ENCODE data around the gene WSCD2.

Gene WSCD2

GRCh38 chr12:108109504-108109903, 19.6 kb upstream of the WSCD2 start:
- H3K4me1 ChIP-seq, result peaks cover 0 to 28% (median 16%) of the 10 kb centered on the region in 4 donors
- no peak overlapping the region for H3K27ac ChIP-seq
- no peaks in the 10 kb centered on the region for H3K9me3 ChIP-seq
- DNase-seq, result no peak
- H3K4me3 ChIP-seq, result no peak overlapping the region
- no peaks in the 10 kb centered on the region for H3K27me3 ChIP-seq
- TF ChIP-seq CTCF (IDR thresholded peaks at IDR 0.05), result no peak
- no peaks in the 10 kb centered on the region for H3K36me3 ChIP-seq
- intact Hi-C loops (cut with DNase I; ENCODE audit: low total_unique reads), result no loop called here

GRCh38 chr12:108109954-108110353, 19.1 kb upstream of the WSCD2 start:
- Histone ChIP-seq H3K27me3 (no peaks in the 10 kb centered on the region), H3K36me3 (no peaks in the 10 kb centered on the region), H3K4me1 (peaks cover 0 to 31% (median 16%) of the 10 kb centered on the region in 4 donors), H3K9me3 (no peaks in the 10 kb centered on the region), H3K27ac (no peak overlapping the region), H3K4me3 (no peak overlapping the region)
- intact Hi-C loops (cut with DNase I; ENCODE audit: low total_unique reads), result no loop called here
- no peak for TF ChIP-seq CTCF (IDR thresholded peaks at IDR 0.05)
- no peak for DNase-seq

GRCh38 chr12:108110844-108111243, 18.2 kb upstream of the WSCD2 start:
- Histone ChIP-seq H3K27ac (no peak overlapping the region), H3K4me1 (peaks cover 0 to 40% (median 20%) of the 10 kb centered on the region in 4 donors), H3K9me3 (no peaks in the 10 kb centered on the region), H3K27me3 (no peaks in the 10 kb centered on the region), H3K4me3 (no peak overlapping the region), H3K36me3 (no peaks in the 10 kb centered on the region)
- DNase-seq, result no peak
- intact Hi-C loops (cut with DNase I; ENCODE audit: low total_unique reads), result no loop called here
- no peak for TF ChIP-seq CTCF (IDR thresholded peaks at IDR 0.05)

- Histone ChIP-seq H3K36me3 (no peaks in the 10 kb centered on the region), H3K27ac (peak overlapping the region; percentile 25 to 63), H3K4me1 (peaks cover 0 to 51% (median 24%) of the 10 kb centered on the region in 4 donors), H3K4me3 (no peak overlapping the region), H3K9me3 (no peaks in the 10 kb centered on the region), H3K27me3 (no peaks in the 10 kb centered on the region)
- TF ChIP-seq CTCF (IDR thresholded peaks at IDR 0.05), result peak in 1 of 2 experiments; percentile 28
- DNase-seq, result no peak
- intact Hi-C loops (cut with DNase I; ENCODE audit: low total_unique reads), result no loop called here
These were observed 16.1 kb upstream of the WSCD2 start for GRCh38 chr12:108112832-108113556.

GRCh38 chr12:108115123-108116121, 13.7 kb upstream of the WSCD2 start:
- Histone ChIP-seq H3K4me3 (no peak overlapping the region), H3K36me3 (no peaks in the 10 kb centered on the region), H3K27ac (no peak overlapping the region), H3K27me3 (no peaks in the 10 kb centered on the region), H3K4me1 (peaks cover 0 to 61% (median 27%) of the 10 kb centered on the region in 4 donors), H3K9me3 (no peaks in the 10 kb centered on the region)
- intact Hi-C loops (cut with DNase I; ENCODE audit: low total_unique reads), result no loop called here
- DNase-seq, result no peak
- TF ChIP-seq CTCF (IDR thresholded peaks at IDR 0.05), result no peak
